ENCODE measurements around the gene DRICH1.
"Not testable (repeated sequence)": the region's sequence is repeated elsewhere in the genome, so short reads cannot be mapped to it uniquely, and the experiment has no call there.

GRCh38 chr22:23646526-23646925 lies 14.4 kb upstream of the DRICH1 start:
- TF ChIP-seq CTCF, EP300 (IDR thresholded peaks at IDR 0.05): not testable (repeated sequence)
